Prostate gland (tissue), 2 donors: ENCODE results near the gene KCNAB1. TPM values are rescaled to one million over a fixed set of nuclear protein-coding genes. Genes with fewer than 3 reads are reported as not detected.
"Not testable (repeated sequence)": the region's sequence is repeated elsewhere in the genome, so short reads cannot be mapped to it uniquely, and the experiment has no call there.

Experiments used
- DNase-seq: peaks from one replicate; pipeline ENCODE4 v3.0.0-alpha.2; 2019; ENCODE audit warnings: low spot score
- H3K27ac ChIP-seq, 2 donors: fragments of 200-600 bp; sonication (generic); 2 replicates each; pipeline ENCODE4 v1.5.1; 2017 to 2019
- H3K27me3 ChIP-seq: fragments of 200-600 bp; sonication (generic); replicated peaks from 2 replicates; pipeline ENCODE4 v1.5.1; 2019; ENCODE audit not compliant: insufficient read depth
- H3K36me3 ChIP-seq, 2 donors: fragments of 200-600 bp; sonication (generic); 1 replicate in 1 of 2; 2 replicates in 1 of 2; pipeline versions ENCODE4 v1.5.1 to v1.8.1; 2017 to 2019
- H3K4me1 ChIP-seq: fragments of 200-600 bp; sonication (generic); replicated peaks from 2 replicates; pipeline ENCODE4 v1.5.1; 2019
- H3K4me3 ChIP-seq, 2 donors: fragments of 200-600 bp; sonication (generic); 2 replicates each; pipeline ENCODE4 v1.5.1; 2017 to 2019
- H3K9me3 ChIP-seq: fragments of 200-600 bp; sonication (generic); 2 replicates; pipeline ENCODE4 v1.5.1; 2017
- CTCF ChIP-seq, 4 experiments: fragments of 200-600 bp in 2 of 4; fragments of 450-650 bp in 2 of 4; sonication (generic) in 2 of 4; IDR thresholded peaks; 1 replicate in 3 of 4; 2 replicates in 1 of 4; pipeline ENCODE4 v1.5.1; 2016 to 2019; ENCODE audit warnings: antibody characterized with exemption in 4 of 4, mild to moderate bottlenecking in 2 of 4, moderate library complexity in 2 of 4
- POLR2A ChIP-seq: fragments of 450-650 bp; IDR thresholded peaks from one replicate; pipeline ENCODE4 v1.6.1; 2016; ENCODE audit warnings: antibody characterized with exemption, mild to moderate bottlenecking
- POLR2AphosphoS5 ChIP-seq: sonication (generic); formaldehyde crosslinking; IDR thresholded peaks from one replicate; pipeline ENCODE4 v1.6.1; 2017; ENCODE audit warnings: antibody characterized with exemption
- WGBS: methylation state at CpG from one replicate; pipeline ENCODE4 v1.1.5; 2018; 5-methylcytosine and 5-hydroxymethylcytosine counted together
- intact Hi-C: fragments of 100-400 bp; cut with DNase I; formaldehyde crosslinking; loops from one replicate; pipeline ENCODE4 v1.14.2; 2022
- total RNA-seq, 2 donors: library from RNA; depleted of rRNA; stranded (reverse); fragments of >200 nt; gene quantifications; one replicate each; pipeline ENCODE4 v1.1.0, GENCODE V29; 2016

Gene KCNAB1
- total RNA-seq, 2 donors from 2014 or later = 5.2 to 9.5 TPM

- no peaks in the 10 kb centered on the region for H3K4me1 ChIP-seq
- H3K36me3 ChIP-seq = no peaks in the 10 kb centered on the region
- H3K27me3 ChIP-seq = no peaks in the 10 kb centered on the region
- H3K9me3 ChIP-seq = no peaks in the 10 kb centered on the region
- no peak for DNase-seq
- H3K27ac ChIP-seq = no peak overlapping the region
- no peak overlapping the region for H3K4me3 ChIP-seq
- no peak for TF ChIP-seq POLR2A
- no peak for TF ChIP-seq POLR2AphosphoS5
- no peak for TF ChIP-seq CTCF (IDR thresholded peaks at IDR 0.05)
- intact Hi-C loops = loop anchor here (5.0 kb wide), 1 partner anchor 529 kb away; no protein-coding TSS in a partner anchor
These were observed 438.0 kb downstream of the KCNAB1 start for GRCh38 chr3:156558389-156558788.

GRCh38 chr3:156559321-156559720 lies 438.9 kb downstream of the KCNAB1 start:
- Histone ChIP-seq H3K27ac (no peak overlapping the region), H3K9me3 (no peaks in the 10 kb centered on the region), H3K27me3 (no peaks in the 10 kb centered on the region), H3K4me3 (no peak overlapping the region), H3K4me1 (no peaks in the 10 kb centered on the region), H3K36me3 (no peaks in the 10 kb centered on the region)
- 52% methylated on average over 1 of the region's 1 CpG for WGBS
- no peak for DNase-seq
- TF ChIP-seq POLR2A = no peak
- intact Hi-C loops = loop anchor here (5.0 kb wide), 1 partner anchor 528 kb away; no protein-coding TSS in a partner anchor

GRCh38 chr3:156561533-156561932 lies 441.2 kb downstream of the KCNAB1 start:
- Histone ChIP-seq H3K9me3 (no peaks in the 10 kb centered on the region), H3K27me3 (no peaks in the 10 kb centered on the region), H3K4me3 (no peak overlapping the region), H3K36me3 (no peaks in the 10 kb centered on the region), H3K27ac (no peak overlapping the region), H3K4me1 (no peaks in the 10 kb centered on the region)
- no peak for TF ChIP-seq POLR2A
- TF ChIP-seq POLR2AphosphoS5 = no peak
- no peak for TF ChIP-seq CTCF (IDR thresholded peaks at IDR 0.05)
- no peak for DNase-seq
- 89% methylated on average over 2 of the region's 2 CpGs for WGBS
- intact Hi-C loops = no loop called here

GRCh38 chr3:156562486-156562885 lies 442.1 kb downstream of the KCNAB1 start:
- H3K4me3 ChIP-seq, H3K9me3 ChIP-seq, H3K4me1 ChIP-seq, H3K27me3 ChIP-seq, H3K36me3 ChIP-seq, intact Hi-C loops, DNase-seq, H3K27ac ChIP-seq: not testable (repeated sequence)
- WGBS = 79% methylated on average over 8 of the region's 8 CpGs

GRCh38 chr3:156563900-156564682 lies 443.7 kb downstream of the KCNAB1 start:
- Histone ChIP-seq H3K4me3 (no peak overlapping the region), H3K9me3 (no peaks in the 10 kb centered on the region), H3K27me3 (no peaks in the 10 kb centered on the region), H3K27ac (no peak overlapping the region), H3K36me3 (no peaks in the 10 kb centered on the region), H3K4me1 (no peaks in the 10 kb centered on the region)
- no peak for DNase-seq
- intact Hi-C loops = no loop called here
- TF ChIP-seq POLR2A (no peak), CTCF (IDR thresholded peaks at IDR 0.05) (no peak), POLR2AphosphoS5 (no peak)
- 32% methylated on average over 1 of the region's 1 CpG for WGBS

- H3K4me3 ChIP-seq, DNase-seq, H3K27ac ChIP-seq, H3K9me3 ChIP-seq, intact Hi-C loops, H3K36me3 ChIP-seq, H3K27me3 ChIP-seq, H3K4me1 ChIP-seq: not testable (repeated sequence)
- WGBS = 96% methylated on average over 8 of the region's 8 CpGs
These were observed 448.6 kb downstream of the KCNAB1 start for GRCh38 chr3:156569016-156569415.

- 74% methylated on average over 4 of the region's 4 CpGs for WGBS
- H3K4me3 ChIP-seq, H3K27ac ChIP-seq, H3K36me3 ChIP-seq, H3K27me3 ChIP-seq, H3K9me3 ChIP-seq, DNase-seq, intact Hi-C loops, H3K4me1 ChIP-seq: not testable (repeated sequence)
These were observed 449.5 kb downstream of the KCNAB1 start for GRCh38 chr3:156569881-156570280.
